Femur (tissue), 1 donor: Measurements from ENCODE around the gene SPNS3.
A peak's percentile ranks its signal among the peaks of the same experiment; 100 is the strongest.

Experiments used
- DNase-seq: peaks from one replicate; pipeline ENCODE4 v3.0.0-alpha.2; 2017

SPNS3 gene

DNA sequence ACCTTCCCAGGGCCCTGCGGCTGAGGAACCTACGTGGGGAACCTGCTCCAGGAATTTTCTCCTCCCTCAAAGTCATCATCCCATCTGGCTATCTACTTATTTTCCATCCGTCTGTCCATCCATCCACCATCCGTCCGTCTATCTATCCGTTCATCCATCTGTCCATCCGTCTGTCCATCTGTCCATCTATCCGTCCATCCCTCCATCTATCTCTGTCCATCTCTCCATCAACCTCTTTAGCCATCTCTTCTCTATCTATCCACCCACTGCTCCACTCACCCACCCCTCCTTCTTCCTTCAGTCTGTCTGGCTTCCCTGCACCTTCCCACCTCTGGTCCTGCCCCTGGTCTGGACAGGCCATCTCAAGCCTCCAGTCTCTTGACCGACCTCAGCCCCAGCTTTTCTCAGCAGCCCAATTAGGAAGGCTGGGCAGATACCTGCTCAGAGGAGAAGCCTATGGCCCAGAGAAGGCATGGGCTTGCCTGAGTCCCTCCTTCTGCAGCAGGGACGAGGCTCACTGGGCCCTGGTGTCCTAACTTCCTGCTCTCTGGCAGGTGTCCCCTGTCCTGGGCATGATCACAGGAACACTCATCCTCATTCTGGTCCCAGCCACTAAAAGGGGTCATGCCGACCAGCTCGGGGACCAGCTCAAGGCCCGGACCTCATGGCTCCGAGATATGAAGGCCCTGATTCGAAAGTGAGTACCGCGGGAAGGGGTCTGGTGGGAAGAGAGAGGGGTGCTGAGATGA is 98.4 kb downstream of the SPNS3 start:
- DNase-seq: no peak

DNA sequence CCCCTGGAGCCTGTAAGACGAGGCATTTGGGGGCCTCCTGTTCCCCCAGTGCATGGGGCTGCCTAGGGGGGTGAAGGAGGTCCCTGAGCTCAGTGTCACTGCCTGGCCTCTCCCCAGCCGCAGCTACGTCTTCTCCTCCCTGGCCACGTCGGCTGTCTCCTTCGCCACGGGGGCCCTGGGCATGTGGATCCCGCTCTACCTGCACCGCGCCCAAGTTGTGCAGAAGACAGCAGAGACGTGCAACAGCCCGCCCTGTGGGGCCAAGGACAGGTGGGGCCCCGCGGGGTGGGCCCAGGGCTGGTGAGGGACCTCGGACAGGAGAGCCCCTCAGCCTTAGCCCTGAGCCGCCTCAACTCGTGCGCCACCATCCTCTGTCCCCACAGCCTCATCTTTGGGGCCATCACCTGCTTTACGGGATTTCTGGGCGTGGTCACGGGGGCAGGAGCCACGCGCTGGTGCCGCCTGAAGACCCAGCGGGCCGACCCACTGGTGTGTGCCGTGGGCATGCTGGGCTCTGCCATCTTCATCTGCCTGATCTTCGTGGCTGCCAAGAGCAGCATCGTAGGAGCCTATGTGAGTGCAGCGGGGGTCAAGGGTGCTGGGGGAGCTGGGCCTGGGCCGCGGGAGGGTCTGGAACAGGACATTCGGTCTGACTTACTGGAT is 99.3 kb downstream of the SPNS3 start:
- no peak for DNase-seq

GRCh38 chr17:4533523-4534504 is 100.1 kb downstream of the SPNS3 start:
- peak; percentile 59 for DNase-seq

GRCh38 chr17:4534515-4534914 is 100.8 kb downstream of the SPNS3 start:
- no peak for DNase-seq

- DNase-seq: no peak
These were observed 101.4 kb downstream of the SPNS3 start for GRCh38 chr17:4534928-4535666.

- DNase-seq: no peak
These were observed 102.0 kb downstream of the SPNS3 start for GRCh38 chr17:4535667-4536258.

- DNase-seq: no peak
These were observed 102.6 kb downstream of the SPNS3 start for GRCh38 chr17:4536259-4536741.

- DNase-seq: no peak
These were observed 103.1 kb downstream of the SPNS3 start for GRCh38 chr17:4536742-4537411.
